ENCODE data around the gene CYP19A1.
A peak's percentile ranks its signal among the peaks of the same experiment; 100 is the strongest.

CYP19A1 gene

DNA sequence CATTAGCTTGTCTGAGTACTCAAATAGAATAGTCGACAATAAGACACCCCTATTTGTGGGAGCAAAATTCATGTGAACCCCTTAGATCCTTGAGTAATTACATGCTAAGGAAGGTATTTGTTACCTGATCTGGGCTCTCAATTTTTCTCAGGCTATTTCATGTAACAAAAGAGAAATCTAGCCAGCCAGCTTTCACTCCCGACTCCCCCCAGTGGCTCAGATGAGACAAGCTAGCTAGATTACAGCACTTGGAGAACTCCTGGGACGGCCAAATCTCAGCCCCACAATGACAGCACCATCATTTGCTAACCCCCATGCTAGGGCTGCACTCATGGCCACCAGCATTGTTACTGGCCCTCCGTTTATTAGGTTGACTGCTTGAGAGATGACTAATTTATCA is 44.4 kb upstream of the CYP19A1 start:
- Histone ChIP-seq H3K4me3 (ENCODE audit: low read depth in 1 of 2, low read length in 1 of 2) (no peak overlapping the region), H3K4me1 (ENCODE audit: control insufficient read depth in 1 of 2, insufficient read depth in 1 of 2, low read depth in 1 of 2, low read length in 1 of 2) (no peaks in the 10 kb centered on the region), H3K9me3 (no peaks in the 10 kb centered on the region), H3K27ac (no peak overlapping the region), H3K36me3 (peaks cover 26% of the 10 kb centered on the region), H3K27me3 (no peaks in the 10 kb centered on the region)
- TF ChIP-seq, protein P1, sequence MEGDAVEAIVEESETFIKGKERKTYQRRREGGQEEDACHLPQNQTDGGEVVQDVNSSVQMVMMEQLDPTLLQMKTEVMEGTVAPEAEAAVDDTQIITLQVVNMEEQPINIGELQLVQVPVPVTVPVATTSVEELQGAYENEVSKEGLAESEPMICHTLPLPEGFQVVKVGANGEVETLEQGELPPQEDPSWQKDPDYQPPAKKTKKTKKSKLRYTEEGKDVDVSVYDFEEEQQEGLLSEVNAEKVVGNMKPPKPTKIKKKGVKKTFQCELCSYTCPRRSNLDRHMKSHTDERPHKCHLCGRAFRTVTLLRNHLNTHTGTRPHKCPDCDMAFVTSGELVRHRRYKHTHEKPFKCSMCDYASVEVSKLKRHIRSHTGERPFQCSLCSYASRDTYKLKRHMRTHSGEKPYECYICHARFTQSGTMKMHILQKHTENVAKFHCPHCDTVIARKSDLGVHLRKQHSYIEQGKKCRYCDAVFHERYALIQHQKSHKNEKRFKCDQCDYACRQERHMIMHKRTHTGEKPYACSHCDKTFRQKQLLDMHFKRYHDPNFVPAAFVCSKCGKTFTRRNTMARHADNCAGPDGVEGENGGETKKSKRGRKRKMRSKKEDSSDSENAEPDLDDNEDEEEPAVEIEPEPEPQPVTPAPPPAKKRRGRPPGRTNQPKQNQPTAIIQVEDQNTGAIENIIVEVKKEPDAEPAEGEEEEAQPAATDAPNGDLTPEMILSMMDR (IDR thresholded peaks at IDR 0.05) = no peak

DNA sequence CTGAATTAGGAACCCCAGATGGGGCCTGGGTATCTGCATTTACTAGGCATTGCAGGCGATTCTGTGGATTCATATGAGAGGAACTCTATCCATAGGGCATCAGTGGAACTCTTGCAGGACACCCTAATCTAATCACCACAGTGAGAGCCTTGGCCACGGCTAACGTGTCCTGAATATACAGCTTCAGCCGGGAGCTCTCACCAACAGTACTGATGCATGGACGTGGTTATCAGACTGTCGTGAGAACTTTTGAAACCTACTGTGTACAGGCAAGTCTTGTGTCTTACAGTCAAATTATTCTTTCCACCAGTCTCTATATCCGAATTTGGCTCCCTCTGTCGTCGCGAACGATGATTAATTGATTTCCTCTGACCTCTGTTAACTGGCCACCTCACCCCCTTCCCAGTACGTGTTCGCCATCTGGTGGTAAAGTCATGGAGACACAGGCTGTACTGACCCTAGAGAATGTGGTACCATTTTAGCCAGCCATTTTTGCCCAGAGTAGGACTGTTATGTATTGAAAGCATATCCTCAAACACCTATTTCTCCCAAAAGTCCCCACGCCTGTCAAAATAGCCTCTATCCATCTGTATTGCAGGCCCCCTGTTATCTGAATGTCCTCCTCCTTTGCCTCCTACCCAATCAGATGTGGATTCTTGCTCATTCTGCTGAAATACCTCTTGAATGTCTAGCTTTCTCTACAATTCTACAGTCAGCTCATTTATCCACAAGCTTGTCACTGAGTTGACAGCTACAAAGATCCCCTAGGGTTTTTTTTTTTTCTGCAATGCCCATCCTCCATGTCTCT is 42.8 kb upstream of the CYP19A1 start:
- Histone ChIP-seq H3K4me1 (ENCODE audit: control insufficient read depth in 1 of 2, insufficient read depth in 1 of 2, low read depth in 1 of 2, low read length in 1 of 2) (no peaks in the 10 kb centered on the region), H3K27me3 (no peaks in the 10 kb centered on the region), H3K4me3 (ENCODE audit: low read depth in 1 of 2, low read length in 1 of 2) (no peak overlapping the region), H3K27ac (no peak overlapping the region), H3K9me3 (no peaks in the 10 kb centered on the region), H3K36me3 (peaks cover 21% of the 10 kb centered on the region)
- TF ChIP-seq, protein P1 (IDR thresholded peaks at IDR 0.05) = peak; percentile 24

DNA sequence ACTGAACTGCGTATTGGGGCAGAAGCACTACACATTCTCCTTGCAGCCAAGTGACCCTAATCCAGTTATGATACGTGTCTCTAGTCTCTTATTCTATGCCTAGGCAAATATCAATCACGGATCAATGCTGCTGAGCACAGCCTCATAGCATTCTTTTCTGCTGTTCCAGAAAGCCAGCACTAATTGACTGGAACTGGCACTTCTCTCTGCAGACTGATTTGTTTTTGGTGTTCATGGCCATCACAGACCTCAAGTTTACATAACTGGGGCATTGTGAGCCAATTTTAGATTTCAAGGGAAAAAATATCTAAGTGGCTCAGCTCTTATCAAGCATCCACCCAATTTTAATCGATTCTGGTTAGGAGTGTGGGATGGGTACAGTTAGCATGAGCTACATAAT is 41.0 kb upstream of the CYP19A1 start:
- TF ChIP-seq, protein P1 (IDR thresholded peaks at IDR 0.05) = no peak
- Histone ChIP-seq H3K36me3 (peaks cover 5% of the 10 kb centered on the region), H3K27ac (no peak overlapping the region), H3K27me3 (no peaks in the 10 kb centered on the region), H3K4me3 (ENCODE audit: low read depth in 1 of 2, low read length in 1 of 2) (no peak overlapping the region), H3K4me1 (ENCODE audit: control insufficient read depth in 1 of 2, insufficient read depth in 1 of 2, low read depth in 1 of 2, low read length in 1 of 2) (no peaks in the 10 kb centered on the region), H3K9me3 (no peaks in the 10 kb centered on the region)

DNA sequence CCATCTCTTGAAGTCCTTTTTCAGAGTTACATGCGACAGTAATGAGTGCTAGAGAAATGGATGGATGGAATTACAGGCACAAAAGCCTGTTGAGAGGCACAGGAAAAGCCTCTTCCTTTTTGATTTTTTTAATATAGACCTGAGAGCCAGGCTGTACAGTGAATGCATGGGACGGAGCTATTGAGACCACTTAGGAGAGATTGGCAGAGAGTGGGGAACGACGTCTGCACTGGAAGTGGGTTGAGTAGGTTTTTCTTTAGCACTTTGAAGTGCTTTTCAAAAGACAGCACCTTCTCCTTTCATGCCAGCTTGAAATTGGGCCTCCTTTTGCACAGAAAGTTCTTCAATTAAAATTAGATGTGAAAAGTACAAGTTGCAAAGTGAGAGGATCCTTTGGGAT is 40.0 kb upstream of the CYP19A1 start:
- Histone ChIP-seq H3K36me3 (no peaks in the 10 kb centered on the region), H3K27me3 (no peaks in the 10 kb centered on the region), H3K4me1 (ENCODE audit: control insufficient read depth in 1 of 2, insufficient read depth in 1 of 2, low read depth in 1 of 2, low read length in 1 of 2) (no peaks in the 10 kb centered on the region), H3K4me3 (ENCODE audit: low read depth in 1 of 2, low read length in 1 of 2) (no peak overlapping the region), H3K9me3 (no peaks in the 10 kb centered on the region), H3K27ac (no peak overlapping the region)
- TF ChIP-seq, protein P1 (IDR thresholded peaks at IDR 0.05) = no peak

DNA sequence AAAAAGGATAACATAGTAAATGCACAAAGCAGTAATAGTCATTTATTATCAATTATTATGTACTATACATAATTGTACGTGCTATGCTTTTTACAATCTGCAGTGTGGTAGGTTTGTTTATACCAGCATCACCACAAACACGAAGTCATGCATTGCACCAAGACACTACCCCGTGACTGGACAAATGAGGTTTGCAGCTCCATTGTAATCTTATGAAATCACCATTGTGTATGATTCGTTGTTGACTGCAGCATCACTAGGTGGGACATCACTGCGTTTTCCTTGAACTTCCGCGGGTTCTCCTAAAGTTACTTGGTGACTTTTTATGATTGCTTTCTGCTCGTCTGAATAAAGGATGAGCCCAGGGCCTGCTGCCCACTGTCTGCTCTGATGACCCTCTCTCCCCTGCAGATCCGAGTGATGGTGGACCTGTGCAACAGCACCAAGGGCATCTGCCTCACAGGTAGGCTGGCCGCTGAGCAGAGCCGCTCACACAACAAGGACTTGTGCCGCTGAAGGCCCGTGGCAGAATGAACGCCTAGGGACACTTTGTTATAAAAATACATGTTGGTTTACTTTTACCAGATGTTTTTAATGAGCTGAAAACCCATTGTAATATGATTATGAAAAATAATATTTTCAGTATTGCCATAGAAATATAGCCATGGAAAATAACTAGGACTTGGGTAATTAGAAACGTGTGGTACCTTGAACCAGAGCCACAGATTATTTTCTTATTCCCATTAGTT is 38.8 kb upstream of the CYP19A1 start:
- H3K36me3 ChIP-seq = no peaks in the 10 kb centered on the region
- no peak overlapping the region for H3K4me3 ChIP-seq (ENCODE audit: low read depth in 1 of 2, low read length in 1 of 2)
- TF ChIP-seq, protein P1 (IDR thresholded peaks at IDR 0.05) = no peak
- H3K4me1 ChIP-seq (ENCODE audit: control insufficient read depth in 1 of 2, insufficient read depth in 1 of 2, low read depth in 1 of 2, low read length in 1 of 2) = no peaks in the 10 kb centered on the region
- no peaks in the 10 kb centered on the region for H3K27me3 ChIP-seq
- H3K27ac ChIP-seq = no peak overlapping the region
- H3K9me3 ChIP-seq = no peaks in the 10 kb centered on the region

Data from neutrophil (primary cell).